Activated gamma-delta T cell treated with Interleukin-2 at 50 U/mL for 16 hours (primary cell): ENCODE results near the gene ATF2.

Source experiments
- DNase-seq: peaks from one replicate; pipeline ENCODE4 v3.0.0-alpha.2; 2020

ATF2 gene

GRCh38 chr2:175167792-175168563, at the start of gene ATF2:
Gene ATF2 (minus strand): TSS chr2:175168203. CDS start chr2:175136443, 31,760 bp downstream.
- peak; percentile 97 for DNase-seq

GRCh38 chr2:175207741-175208438, 39.9 kb upstream of the ATF2 start:
- DNase-seq, result no peak

- no peak for DNase-seq
Measured at GRCh38 chr2:175206866-175207265, 38.9 kb upstream of the ATF2 start.

GRCh38 chr2:175205523-175205922, 37.5 kb upstream of the ATF2 start:
- DNase-seq, result no peak

GRCh38 chr2:175203621-175204496, 35.9 kb upstream of the ATF2 start:
- peak; percentile 30 for DNase-seq

- no peak for DNase-seq
Measured at GRCh38 chr2:175195012-175195411, 27.0 kb upstream of the ATF2 start.

- no peak for DNase-seq
Measured at GRCh38 chr2:175188761-175189160, 20.8 kb upstream of the ATF2 start.

GRCh38 chr2:175187378-175187777, 19.4 kb upstream of the ATF2 start:
- no peak for DNase-seq

GRCh38 chr2:175183674-175184073, 15.7 kb upstream of the ATF2 start:
- no peak for DNase-seq

- no peak for DNase-seq
Measured at GRCh38 chr2:175181877-175182308, 13.9 kb upstream of the ATF2 start.

GRCh38 chr2:175181104-175181876, 13.3 kb upstream of the ATF2 start, which contains the start of gene ATP5MC3:
Gene ATP5MC3 (minus strand): TSS chr2:175181710. CDS start chr2:175181393, 317 bp downstream.
- DNase-seq, result peak; percentile 88

- DNase-seq, result peak; percentile 19
Measured at GRCh38 chr2:175180701-175181103, 12.7 kb upstream of the ATF2 start.

- DNase-seq, result no peak
Measured at GRCh38 chr2:175176624-175177023, 8.6 kb upstream of the ATF2 start.

GRCh38 chr2:175175896-175176295, 7.9 kb upstream of the ATF2 start:
- DNase-seq, result no peak

GRCh38 chr2:175175320-175175719, 7.3 kb upstream of the ATF2 start:
- DNase-seq, result no peak

GRCh38 chr2:175170659-175171304, 2.8 kb upstream of the ATF2 start:
- DNase-seq, result no peak

GRCh38 chr2:175169191-175169590, 1.2 kb upstream of the ATF2 start:
- no peak for DNase-seq

- no peak for DNase-seq
Measured at GRCh38 chr2:175168564-175168945, 552 bp upstream of the ATF2 start.

- DNase-seq, result peak; percentile 22
Measured at GRCh38 chr2:175167076-175167791, 769 bp downstream of the ATF2 start.

- no peak for DNase-seq
Measured at GRCh38 chr2:175166216-175166824, 1.7 kb downstream of the ATF2 start.

GRCh38 chr2:175164235-175164634, 3.8 kb downstream of the ATF2 start:
- DNase-seq, result no peak
